Keratinocyte (primary cell): ENCODE measurements around the gene KLF6. TPM values are rescaled to one million over a fixed set of nuclear protein-coding genes. Genes with fewer than 3 reads are reported as not detected.

Experiments used
- DNase-seq: peaks from one replicate; pipeline ENCODE4 v3.0.0-alpha.2; 2011; ENCODE audit warnings: low read depth, missing footprints, low spot score
- FAIRE-seq: peaks from 2 replicates; lab custom pipeline; 2011; peaks lifted over from hg19 to GRCh38; lab: Jason Lieb, UNC
- H2AFZ ChIP-seq: 2 replicates; pipeline ENCODE4 v1.6.0; 2012; ENCODE audit warnings: low read length, control low read depth, inconsistent platforms; ENCODE audit not compliant: control insufficient read depth
- H3K27ac ChIP-seq: 2 replicates; pipeline ENCODE4 v1.5.1; 2011; ENCODE audit warnings: low read length; ENCODE audit not compliant: control insufficient read depth, insufficient read depth
- H3K27me3 ChIP-seq: 3 replicates; pipeline ENCODE4 v1.6.0; 2011; ENCODE audit warnings: low read length; ENCODE audit not compliant: control insufficient read depth, insufficient read depth; ENCODE audit errors: extremely low read depth
- H3K36me3 ChIP-seq, 2 experiments: 2 replicates in 1 of 2; 3 replicates in 1 of 2; pipeline ENCODE4 v1.5.1; 2011; ENCODE audit warnings: low read length in 2 of 2, mild to moderate bottlenecking in 1 of 2; ENCODE audit not compliant: control insufficient read depth in 2 of 2, insufficient read depth in 2 of 2; ENCODE audit errors: extremely low read depth in 1 of 2
- H3K4me1 ChIP-seq: 3 replicates; pipeline ENCODE4 v1.5.1; 2011; ENCODE audit warnings: low read length; ENCODE audit not compliant: control insufficient read depth, insufficient read depth; ENCODE audit errors: extremely low read depth
- H3K4me2 ChIP-seq: 3 replicates; pipeline ENCODE4 v1.6.0; 2011; ENCODE audit warnings: low read depth, low read length; ENCODE audit not compliant: control insufficient read depth, insufficient read depth; ENCODE audit errors: extremely low read depth
- H3K4me3 ChIP-seq, 3 experiments: fragments of 200-600 bp in 1 of 3; sonication (generic) in 1 of 3; 2 replicates in 2 of 3; 3 replicates in 1 of 3; pipeline ENCODE4 v1.5.1; 2011 to 2016; ENCODE audit warnings: low read length in 3 of 3, mild to moderate bottlenecking in 3 of 3, control low read depth in 2 of 3, inconsistent platforms in 1 of 3, low read depth in 1 of 3, mixed read lengths in 1 of 3, mixed run types in 1 of 3, moderate library complexity in 1 of 3; ENCODE audit not compliant: control insufficient read depth in 2 of 3, insufficient read depth in 2 of 3; ENCODE audit errors: extremely low read depth in 1 of 3
- H3K79me2 ChIP-seq: 2 replicates; pipeline ENCODE4 v1.6.0; 2012; ENCODE audit warnings: low read length; ENCODE audit not compliant: control insufficient read depth, insufficient read depth
- H3K9ac ChIP-seq: 3 replicates; pipeline ENCODE4 v1.6.0; 2011; ENCODE audit warnings: low read length; ENCODE audit not compliant: control insufficient read depth, insufficient read depth; ENCODE audit errors: extremely low read depth
- H3K9me1 ChIP-seq: 3 replicates; pipeline ENCODE4 v1.6.0; 2011; ENCODE audit warnings: low read length; ENCODE audit not compliant: control insufficient read depth, insufficient read depth; ENCODE audit errors: extremely low read depth
- H3K9me3 ChIP-seq: 2 replicates; pipeline ENCODE4 v1.5.1; 2012; ENCODE audit warnings: low read depth, low read length; ENCODE audit not compliant: control insufficient read depth
- H4K20me1 ChIP-seq: 3 replicates; pipeline ENCODE4 v1.6.0; 2011; ENCODE audit warnings: low read length; ENCODE audit not compliant: control insufficient read depth, insufficient read depth; ENCODE audit errors: extremely low read depth
- CTCF ChIP-seq, 3 experiments: IDR thresholded peaks in 1 of 3; conservative IDR thresholded peaks in 1 of 3; optimal IDR thresholded peaks in 1 of 3; 2 replicates in 2 of 3; 3 replicates in 1 of 3; pipeline versions ENCODE3 to v1.5.1; 2011; ENCODE audit warnings: low read length in 3 of 3, mild to moderate bottlenecking in 3 of 3, moderate library complexity in 2 of 3, control low read depth in 1 of 3, inconsistent platforms in 1 of 3; ENCODE audit not compliant: insufficient read depth in 2 of 3; ENCODE audit errors: extremely low read depth in 1 of 3
- EZH2 ChIP-seq: IDR thresholded peaks from one replicate; pipeline ENCODE4 v1.6.1; 2012; ENCODE audit warnings: inconsistent platforms, mild to moderate bottlenecking, low read length, moderate library complexity
- dilution Hi-C: fragments of 300-500 bp; cut with MboI; formaldehyde crosslinking; loops from one replicate; pipeline ENCODE4 v1.7.0; 2020; ENCODE audit warnings: low sequenced_read_pairs; ENCODE audit not compliant: extremely low pct_ligation_motif_present
- polyA plus RNA-seq, 5 experiments: library from polyadenylated mRNA; depleted of rRNA in 3 of 5; stranded (reverse) in 3 of 5; stranded (forward) in 1 of 5; unstranded in 1 of 5; fragments of >200 nt; gene quantifications; 1 replicate in 1 of 5; 2 replicates in 3 of 5; 3 replicates in 1 of 5; pipeline versions ENCODE4 v1.2.1 to v1.2.3, GENCODE V29; 2011 to 2012; ENCODE audit warnings: missing spikeins in 2 of 5, low read depth in 1 of 5, low replicate concordance in 1 of 5

Gene KLF6
- polyA plus RNA-seq, 1 donor (not counting 4 experiments of a cell fraction or from before 2014, with no cell fraction given): 250 TPM

- Histone ChIP-seq H3K79me2 (no peaks in the 10 kb centered on the region), H3K27ac (peak overlapping the region; percentile 92), H3K9me1 (no peaks in the 10 kb centered on the region), H3K4me1 (peaks cover 31% of the 10 kb centered on the region), H2AFZ (peak overlapping the region; percentile 6), H3K4me3 (no peak overlapping the region), H4K20me1 (no peaks in the 10 kb centered on the region), H3K9ac (no peak overlapping the region), H3K9me3 (no peaks in the 10 kb centered on the region), H3K36me3 (no peaks in the 10 kb centered on the region), H3K27me3 (no peaks in the 10 kb centered on the region), H3K4me2 (no peak overlapping the region)
- no peak for DNase-seq
- FAIRE-seq: no peak
- dilution Hi-C loops: no loop called here
- TF ChIP-seq EZH2: no peak
- no peak for TF ChIP-seq CTCF (optimal IDR thresholded peaks at IDR 0.05 in 1 of 3, IDR thresholded peaks at IDR 0.05 in 1 of 3, conservative IDR thresholded peaks at IDR 0.05 in 1 of 3; ENCODE audit: extremely low read depth in 1 of 3, insufficient read depth in 2 of 3, low read length in 3 of 3)
These were observed 46.1 kb downstream of the KLF6 start for GRCh38 chr10:3738855-3739350.

GRCh38 chr10:3737864-3738263 lies 47.1 kb downstream of the KLF6 start:
- no peaks in the 10 kb centered on the region for H3K9me1 ChIP-seq
- dilution Hi-C loops: no loop called here
- H3K4me3 ChIP-seq: no peak overlapping the region
- no peaks in the 10 kb centered on the region for H3K9me3 ChIP-seq
- no peak overlapping the region for H3K9ac ChIP-seq
- H4K20me1 ChIP-seq: no peaks in the 10 kb centered on the region
- H3K4me2 ChIP-seq: no peak overlapping the region
- FAIRE-seq: no peak
- no peaks in the 10 kb centered on the region for H3K36me3 ChIP-seq
- no peak overlapping the region for H2AFZ ChIP-seq
- TF ChIP-seq CTCF (optimal IDR thresholded peaks at IDR 0.05 in 1 of 3, IDR thresholded peaks at IDR 0.05 in 1 of 3, conservative IDR thresholded peaks at IDR 0.05 in 1 of 3; ENCODE audit: extremely low read depth in 1 of 3, insufficient read depth in 2 of 3, low read length in 3 of 3) (no peak), EZH2 (no peak)
- no peak for DNase-seq
- H3K4me1 ChIP-seq: peaks cover 31% of the 10 kb centered on the region
- no peaks in the 10 kb centered on the region for H3K79me2 ChIP-seq
- H3K27me3 ChIP-seq: no peaks in the 10 kb centered on the region
- no peak overlapping the region for H3K27ac ChIP-seq
